Esophagus muscularis mucosa (tissue), 4 donors: Measurements from ENCODE around the gene MBD5.

Experiments used
- CTCF ChIP-seq, 3 experiments: fragments of 200-600 bp in 2 of 3; fragments of 450-650 bp in 1 of 3; sonication (generic) in 2 of 3; IDR thresholded peaks; one replicate each; pipeline ENCODE4 v1.5.1; 2017 to 2019; ENCODE audit warnings: antibody characterized with exemption in 3 of 3, mild to moderate bottlenecking in 2 of 3, moderate library complexity in 1 of 3
- EP300 ChIP-seq: sonication (generic); formaldehyde crosslinking; IDR thresholded peaks from one replicate; pipeline ENCODE4 v1.6.1; 2017; ENCODE audit warnings: antibody characterized with exemption
- POLR2A ChIP-seq: fragments of 450-650 bp; IDR thresholded peaks from one replicate; pipeline ENCODE4 v1.6.1; 2017; ENCODE audit warnings: antibody characterized with exemption, moderate library complexity, mild to moderate bottlenecking, low read depth
- POLR2AphosphoS5 ChIP-seq, 2 donors: sonication (generic); formaldehyde crosslinking; IDR thresholded peaks; one replicate each; pipeline ENCODE4 v1.6.1; 2017; ENCODE audit warnings: antibody characterized with exemption in 2 of 2

DNA sequence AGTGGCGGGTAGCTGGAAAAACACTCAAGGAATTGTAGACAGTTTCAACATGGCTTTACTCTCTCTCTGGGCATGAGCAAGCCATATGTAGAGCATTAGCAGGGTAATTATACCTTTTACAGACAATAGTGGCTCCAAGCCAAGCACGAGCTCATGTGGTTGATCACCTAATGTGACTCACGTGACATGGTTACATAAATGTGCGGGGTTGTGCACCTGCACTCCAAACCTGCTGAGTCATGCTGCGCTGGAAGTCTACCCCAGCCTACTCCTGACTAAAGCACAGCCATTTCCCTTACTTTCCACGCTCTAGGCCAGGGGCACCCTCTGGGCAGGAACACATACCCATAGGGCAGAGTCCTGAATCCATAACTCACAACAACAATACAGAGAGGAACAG is 232.8 kb downstream of the MBD5 start:
- no peak for TF ChIP-seq EP300
- TF ChIP-seq CTCF (IDR thresholded peaks at IDR 0.05) = no peak
- TF ChIP-seq POLR2AphosphoS5 (IDR thresholded peaks at IDR 0.05) = no peak
- no peak for TF ChIP-seq POLR2A
